ENCODE data around the gene PASK. TPM values are rescaled to one million over a fixed set of nuclear protein-coding genes. Genes with fewer than 3 reads are reported as not detected.

The PASK gene
- total RNA-seq, 4 donors from 2014 or later = 1.6 to 6.5 (median 4.4) TPM

DNA sequence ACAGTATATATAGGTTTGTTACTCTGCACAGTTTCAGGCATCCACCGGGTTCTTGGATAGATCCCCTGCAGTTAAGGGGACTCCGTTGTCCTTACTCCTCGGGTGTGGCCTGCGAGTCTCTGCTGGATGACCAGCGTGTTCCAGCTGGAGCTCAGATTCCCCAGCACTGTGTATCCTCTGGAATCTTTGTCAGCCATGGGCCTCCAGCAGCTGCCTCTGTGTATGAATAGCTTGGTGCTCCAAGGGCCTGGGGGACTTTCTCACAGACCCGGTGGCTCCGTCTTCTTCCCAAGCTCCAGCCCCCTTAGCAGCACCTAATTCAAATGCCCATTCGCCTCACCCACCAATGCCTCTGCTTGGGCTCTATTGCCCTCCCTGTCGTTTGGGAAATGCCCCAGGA lies 45.5 kb upstream of the PASK start:
- Histone ChIP-seq H3K9me3 (no peaks in the 10 kb centered on the region), H3K4me1 (no peaks in the 10 kb centered on the region), H3K36me3 (no peaks in the 10 kb centered on the region), H3K27me3 (no peaks in the 10 kb centered on the region), H3K27ac (no peak overlapping the region), H3K4me3 (no peak overlapping the region)
- ATAC-seq = no peak
- TF ChIP-seq POLR2AphosphoS5 (IDR thresholded peaks at IDR 0.05) (no peak), EP300 (IDR thresholded peaks at IDR 0.05) (no peak), CTCF (IDR thresholded peaks at IDR 0.05) (no peak), POLR2A (IDR thresholded peaks at IDR 0.05) (no peak)
- WGBS, 2 donors (ENCODE audit: low coverage in 1 of 2) = 83 to 86% methylated on average over 4 to 6 of the region's 9 CpGs

DNA sequence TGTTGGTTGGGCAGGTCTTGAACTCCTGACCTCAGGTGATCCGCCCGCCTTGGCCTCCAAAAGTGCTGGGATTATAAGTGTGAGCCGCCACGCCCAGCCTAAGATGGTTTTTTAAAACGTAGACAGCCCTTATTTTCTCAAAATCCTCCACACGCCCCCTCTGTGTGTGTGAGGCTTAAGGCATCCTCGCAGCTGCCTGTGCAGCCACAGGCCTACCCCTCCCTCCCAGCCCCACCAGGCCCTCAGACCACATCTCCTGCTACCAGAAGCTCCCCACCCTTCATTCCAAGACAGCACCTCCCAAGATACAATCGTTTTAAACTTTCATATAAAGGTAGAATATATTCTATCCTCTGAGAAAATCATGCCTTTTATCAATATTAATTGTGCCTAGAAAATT lies 44.0 kb upstream of the PASK start:
- TF ChIP-seq POLR2A (IDR thresholded peaks at IDR 0.05) (no peak), POLR2AphosphoS5 (IDR thresholded peaks at IDR 0.05) (no peak), CTCF (IDR thresholded peaks at IDR 0.05) (no peak), EP300 (IDR thresholded peaks at IDR 0.05) (no peak)
- Histone ChIP-seq H3K27me3 (peaks cover 6% of the 10 kb centered on the region), H3K4me1 (no peaks in the 10 kb centered on the region), H3K9me3 (no peaks in the 10 kb centered on the region), H3K27ac (no peak overlapping the region), H3K4me3 (no peak overlapping the region), H3K36me3 (no peaks in the 10 kb centered on the region)
- ATAC-seq = no peak
- 65 to 68% methylated on average over 7 to 8 of the region's 8 CpGs for WGBS, 2 donors (ENCODE audit: low coverage in 1 of 2)

GRCh38 chr2:241191081-241191480 lies 41.8 kb upstream of the PASK start:
- no peak for ATAC-seq
- Histone ChIP-seq H3K9me3 (no peaks in the 10 kb centered on the region), H3K27me3 (peaks cover 15% of the 10 kb centered on the region), H3K4me1 (no peaks in the 10 kb centered on the region), H3K36me3 (no peaks in the 10 kb centered on the region), H3K27ac (no peak overlapping the region), H3K4me3 (no peak overlapping the region)
- WGBS, 2 donors (ENCODE audit: low coverage in 1 of 2) = 83% methylated on average over 1 of the region's 14 CpGs; no CpG with 5 or more reads in 1 of the 2 donors
- TF ChIP-seq POLR2A (IDR thresholded peaks at IDR 0.05) (no peak), EP300 (IDR thresholded peaks at IDR 0.05) (no peak), POLR2AphosphoS5 (IDR thresholded peaks at IDR 0.05) (no peak), CTCF (IDR thresholded peaks at IDR 0.05) (no peak)

- 60% methylated on average over 1 of the region's 19 CpGs; no CpG with 5 or more reads in 1 of the 2 donors for WGBS, 2 donors (ENCODE audit: low coverage in 1 of 2)
- TF ChIP-seq POLR2A (IDR thresholded peaks at IDR 0.05) (no peak), CTCF (IDR thresholded peaks at IDR 0.05) (no peak), EP300 (IDR thresholded peaks at IDR 0.05) (no peak)
- Histone ChIP-seq H3K4me1 (no peaks in the 10 kb centered on the region), H3K36me3 (no peaks in the 10 kb centered on the region), H3K27ac (no peak overlapping the region), H3K27me3 (peaks cover 15% of the 10 kb centered on the region), H3K9me3 (no peaks in the 10 kb centered on the region), H3K4me3 (no peak overlapping the region)
- ATAC-seq = no peak
These were observed 41.2 kb upstream of the PASK start for GRCh38 chr2:241190291-241190981.

DNA sequence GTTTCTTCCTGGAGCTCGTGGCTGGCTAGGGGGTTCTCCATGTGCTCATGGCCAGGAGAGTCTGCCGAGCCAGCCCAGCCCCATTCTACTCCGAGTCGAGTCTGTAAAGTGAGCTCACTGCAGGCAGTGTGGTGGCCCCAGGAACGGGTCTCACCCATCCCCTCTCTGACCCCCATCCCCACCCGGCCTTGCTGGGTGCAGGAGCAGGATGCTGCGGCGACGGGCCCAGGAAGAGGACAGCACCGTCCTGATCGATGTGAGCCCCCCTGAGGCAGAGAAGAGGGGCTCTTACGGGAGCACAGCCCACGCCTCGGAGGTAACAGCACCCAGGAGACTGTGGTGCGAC lies 40.6 kb upstream of the PASK start:
- Histone ChIP-seq H3K27me3 (peaks cover 15% of the 10 kb centered on the region), H3K4me1 (no peaks in the 10 kb centered on the region), H3K9me3 (no peaks in the 10 kb centered on the region), H3K27ac (no peak overlapping the region), H3K36me3 (no peaks in the 10 kb centered on the region), H3K4me3 (no peak overlapping the region)
- no peak for ATAC-seq
- no peak for TF ChIP-seq POLR2AphosphoS5 (IDR thresholded peaks at IDR 0.05)
- no peak for TF ChIP-seq POLR2A (IDR thresholded peaks at IDR 0.05)
- TF ChIP-seq CTCF (IDR thresholded peaks at IDR 0.05) = no peak
- no peak for TF ChIP-seq EP300 (IDR thresholded peaks at IDR 0.05)
- 90% methylated on average over 4 of the region's 15 CpGs; no CpG with 5 or more reads in 1 of the 2 donors for WGBS, 2 donors (ENCODE audit: low coverage in 1 of 2)

Data from gastroesophageal sphincter (tissue), 4 donors.